T-helper 22 cell (primary cell): ENCODE data around the gene IER5L.
A peak's percentile ranks its signal among the peaks of the same experiment; 100 is the strongest.

Experiments used
- DNase-seq: peaks from one replicate; pipeline ENCODE4 v3.0.0-alpha.2; 2020; ENCODE audit warnings: low read depth

Gene IER5L

DNA sequence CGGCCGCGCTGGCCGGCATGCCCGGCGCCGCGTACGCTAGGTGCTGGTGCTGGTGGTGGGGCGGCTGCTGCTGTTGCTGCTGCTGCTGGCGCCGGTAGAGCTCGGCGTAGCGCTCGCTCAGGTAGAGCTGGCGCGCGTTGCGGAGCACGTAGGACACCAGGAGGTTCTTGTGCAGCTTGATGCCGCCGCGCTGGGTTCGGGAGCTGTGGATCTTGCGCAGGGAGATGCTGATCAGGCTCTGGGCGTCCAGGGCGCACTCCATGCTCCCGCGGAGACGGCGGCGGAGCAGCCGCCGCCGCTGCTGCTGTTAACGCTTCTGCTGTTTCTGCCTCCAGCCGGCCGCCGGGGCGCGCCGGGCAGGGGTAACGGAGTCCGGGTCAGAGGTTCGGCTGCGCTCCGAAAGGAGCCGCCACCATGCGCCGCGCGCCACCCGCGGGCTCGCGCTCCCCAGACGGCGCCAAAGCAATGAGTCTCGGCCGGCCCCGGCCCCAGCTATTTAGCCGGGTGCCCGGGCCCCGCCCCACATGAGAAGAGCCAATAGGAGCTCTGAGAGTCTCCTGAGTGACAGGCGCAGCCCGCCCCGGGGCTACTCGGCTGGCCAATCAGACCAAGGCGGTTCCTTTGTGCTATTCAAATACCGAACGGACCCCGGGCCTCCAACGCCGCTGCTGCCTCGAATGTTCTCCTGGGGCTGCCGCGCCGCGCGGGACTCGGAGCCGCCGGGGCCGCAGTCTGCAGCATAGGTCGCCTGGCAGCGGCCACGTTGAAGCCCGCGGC, at the start of gene IER5L:
TSS of gene IER5L (minus strand) at position 471 of the 777 bp plus-strand sequence. CDS start at position 262, 209 bp downstream.
- DNase-seq = peak; percentile 85

GRCh38 chr9:129227843-129228189, 49.8 kb upstream of the IER5L start:
- no peak for DNase-seq

GRCh38 chr9:129225815-129226214, 47.8 kb upstream of the IER5L start:
- DNase-seq = peak; percentile 11

- no peak for DNase-seq
These were observed 47.4 kb upstream of the IER5L start for GRCh38 chr9:129225490-129225778.

- DNase-seq = no peak
These were observed 46.8 kb upstream of the IER5L start for GRCh38 chr9:129224618-129225489.

- DNase-seq = no peak
These were observed 45.6 kb upstream of the IER5L start for GRCh38 chr9:129223551-129224208.

DNA sequence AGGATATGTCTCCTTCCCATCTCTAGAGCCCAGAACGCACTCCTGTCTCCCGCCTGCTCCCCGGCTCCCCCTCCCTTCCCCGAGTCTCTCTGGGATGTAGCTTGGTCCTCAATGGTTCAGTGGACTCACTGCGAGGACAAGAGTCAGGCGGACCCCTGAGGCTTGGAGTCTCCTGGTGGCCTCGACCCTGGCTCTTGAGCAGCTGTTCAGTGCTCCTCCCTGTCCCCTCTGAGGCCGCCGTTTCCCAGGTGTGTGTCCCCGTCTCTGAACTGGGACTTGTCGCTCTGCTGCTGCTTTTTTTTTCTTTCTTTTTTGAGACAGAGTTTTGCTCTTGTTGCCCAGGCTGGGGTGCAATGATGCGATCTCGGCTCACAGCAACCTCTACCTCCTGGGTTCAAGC, 44.8 kb upstream of the IER5L start:
- no peak for DNase-seq

- DNase-seq = no peak
These were observed 44.0 kb upstream of the IER5L start for GRCh38 chr9:129221979-129222635.

GRCh38 chr9:129221233-129221632, 43.2 kb upstream of the IER5L start:
- no peak for DNase-seq

GRCh38 chr9:129220771-129221170, 42.7 kb upstream of the IER5L start:
- DNase-seq = no peak

DNA sequence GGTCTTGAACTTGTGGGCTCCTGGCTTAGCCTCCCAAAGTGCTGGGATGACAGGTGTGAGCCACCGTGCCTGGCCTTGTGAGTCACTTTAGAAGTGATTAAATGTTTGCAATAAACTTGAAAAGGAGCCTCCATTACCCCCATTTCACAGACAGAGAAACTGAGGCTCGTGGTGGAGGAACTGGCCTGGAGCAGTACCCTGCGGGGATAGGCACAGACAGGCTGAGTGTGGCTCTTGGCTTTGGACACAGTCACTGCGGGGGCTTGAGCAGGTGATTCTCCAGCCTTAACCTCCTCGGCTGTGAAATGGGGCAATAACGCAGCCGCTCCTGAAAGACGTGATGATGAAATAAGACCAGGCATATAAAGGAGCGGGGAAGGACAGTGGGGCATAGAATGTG, 40.9 kb upstream of the IER5L start:
- DNase-seq = no peak

GRCh38 chr9:129218272-129218625, 40.2 kb upstream of the IER5L start:
- no peak for DNase-seq

DNA sequence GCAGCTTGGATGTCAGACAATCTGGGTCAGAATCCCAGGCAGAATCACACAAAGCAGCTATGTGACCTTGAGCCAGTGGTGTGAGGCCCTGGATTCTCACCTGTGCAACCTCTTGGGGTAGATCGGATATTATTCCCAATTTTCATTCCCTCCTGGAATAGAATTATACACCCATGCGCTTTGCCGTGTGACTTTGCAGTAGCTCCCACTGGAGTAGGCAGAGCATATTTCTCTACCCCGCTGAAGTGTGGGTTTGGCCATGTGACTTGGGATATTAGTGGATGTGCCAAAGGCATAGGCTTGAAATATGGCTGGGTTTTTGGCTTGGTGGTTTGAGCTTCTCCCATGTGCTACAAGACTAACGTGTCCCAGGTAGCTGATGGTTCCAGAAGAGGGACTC, 35.5 kb upstream of the IER5L start:
- DNase-seq = no peak

GRCh38 chr9:129211686-129212085, 33.6 kb upstream of the IER5L start:
- no peak for DNase-seq

DNA sequence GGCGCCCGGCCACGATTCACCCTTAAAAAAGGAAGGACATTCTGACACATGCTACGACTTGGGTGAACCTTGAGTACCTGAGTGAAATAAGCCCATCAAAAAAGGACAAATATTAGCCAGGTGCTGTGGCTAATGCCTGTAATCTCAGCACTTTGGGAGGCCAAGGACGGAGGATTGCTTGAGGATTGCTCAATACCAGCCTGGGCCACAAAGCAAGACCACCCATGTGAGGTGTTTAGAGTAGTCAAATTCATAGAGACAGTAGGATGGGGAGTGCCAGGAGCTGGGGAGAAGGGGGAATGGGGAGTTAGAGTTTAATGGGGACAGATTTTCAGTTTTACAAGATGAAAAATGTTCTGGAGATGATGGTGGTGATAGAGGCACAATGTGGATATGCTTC, 32.1 kb upstream of the IER5L start:
- no peak for DNase-seq

GRCh38 chr9:129209580-129209979, 31.5 kb upstream of the IER5L start:
- DNase-seq = no peak

- no peak for DNase-seq
These were observed 31.0 kb upstream of the IER5L start for GRCh38 chr9:129209109-129209508.

- no peak for DNase-seq
These were observed 30.4 kb upstream of the IER5L start for GRCh38 chr9:129208207-129209032.

DNA sequence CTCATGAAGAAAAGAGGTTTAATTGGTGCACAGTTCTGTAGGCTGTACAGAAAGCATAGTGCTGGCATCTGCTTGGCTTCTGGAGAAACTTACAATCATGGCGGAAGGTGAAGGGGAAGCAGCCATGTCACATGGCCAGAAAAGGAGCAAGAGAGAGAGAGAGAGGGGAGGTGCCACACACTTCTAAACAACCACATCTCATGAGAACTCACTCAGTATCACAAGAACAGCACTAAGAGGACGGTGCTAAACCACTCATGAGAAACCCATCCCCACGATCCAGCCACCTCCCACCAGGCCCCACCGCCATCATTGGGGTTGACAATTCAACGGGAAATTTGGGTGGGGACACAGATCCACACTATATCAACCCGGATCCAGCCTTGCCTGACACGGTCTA, 28.8 kb upstream of the IER5L start:
- DNase-seq = no peak

GRCh38 chr9:129206401-129206800, 28.3 kb upstream of the IER5L start:
- DNase-seq = no peak

GRCh38 chr9:129204840-129205239, 26.8 kb upstream of the IER5L start:
- DNase-seq = no peak

DNA sequence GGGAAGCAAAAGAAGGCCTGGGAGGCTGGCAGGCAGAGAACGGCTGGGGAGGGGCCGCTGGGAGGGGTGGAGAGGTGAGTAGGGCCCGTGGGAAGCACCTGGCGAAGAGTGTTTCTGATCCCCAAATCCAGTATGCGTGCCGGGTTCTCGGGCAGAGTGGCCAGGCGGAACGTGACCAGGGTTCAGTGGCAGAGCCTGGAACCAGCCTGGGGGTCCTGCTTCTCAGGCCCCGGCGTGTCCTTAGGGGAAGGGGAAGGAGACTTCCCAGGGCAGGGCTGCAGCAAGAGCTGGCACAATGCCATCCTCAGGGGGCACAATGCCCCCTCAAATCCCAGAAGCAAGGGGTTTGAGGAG, 25.5 kb upstream of the IER5L start:
- DNase-seq = no peak
